GM20431 (cell line): ENCODE measurements around the gene BCAS3.
"Not testable (repeated sequence)": the region's sequence is repeated elsewhere in the genome, so short reads cannot be mapped to it uniquely, and the experiment has no call there.

Experiments
- in situ Hi-C: fragments of 300-500 bp; cut with MseI, MboI; formaldehyde crosslinking; loops from one replicate; pipeline ENCODE4 v1.15.0; 2020; ENCODE audit warnings: low sequenced_read_pairs; ENCODE audit not compliant: unreplicated experiment

BCAS3 gene

DNA sequence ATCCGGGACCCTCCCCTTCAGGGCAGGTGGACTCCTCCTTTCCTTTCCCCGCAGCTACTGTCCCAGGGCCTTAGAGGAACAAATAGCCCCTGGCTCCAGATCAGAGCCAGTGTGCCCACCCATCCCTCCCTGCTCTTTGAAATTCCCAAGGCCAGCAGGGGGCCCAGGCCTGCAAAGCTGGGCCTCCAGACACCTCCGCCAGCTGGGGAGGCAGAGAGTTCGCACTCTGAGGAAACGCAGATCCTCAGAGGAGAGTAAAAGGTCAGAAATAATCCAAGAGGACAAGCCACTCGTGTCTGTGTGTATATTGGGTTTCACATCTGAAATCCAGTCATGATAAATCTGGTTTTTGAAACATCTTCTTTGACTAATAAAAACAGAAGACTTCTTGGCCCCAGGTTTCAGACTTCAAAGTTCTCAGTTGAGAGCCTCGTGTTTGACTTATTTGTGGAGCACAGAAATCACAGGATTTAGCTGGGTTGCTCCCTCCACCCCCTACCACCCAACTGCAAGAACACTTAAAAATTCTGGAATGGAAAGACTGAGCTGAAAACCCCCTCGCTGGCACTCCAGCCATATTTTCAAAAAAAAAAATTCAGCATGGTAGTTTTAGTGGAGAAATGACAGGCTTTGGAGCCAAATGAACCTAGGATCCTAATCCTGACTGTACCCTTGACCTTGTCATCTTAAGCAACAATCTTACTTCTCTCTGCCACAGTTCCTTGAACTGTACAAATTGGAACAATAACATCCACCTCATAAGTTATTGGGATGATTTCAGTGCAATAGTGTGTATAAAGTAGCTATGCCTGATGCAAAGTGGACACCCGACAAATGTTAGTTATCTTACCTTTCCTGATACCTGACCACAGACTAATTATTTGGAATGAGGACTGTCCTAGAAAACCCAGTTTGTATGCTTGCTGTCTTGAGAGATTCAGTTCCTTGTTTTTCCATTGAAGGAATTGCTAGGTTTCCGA is 677.5 kb downstream of the BCAS3 start:
- in situ Hi-C loops: no loop called here

DNA sequence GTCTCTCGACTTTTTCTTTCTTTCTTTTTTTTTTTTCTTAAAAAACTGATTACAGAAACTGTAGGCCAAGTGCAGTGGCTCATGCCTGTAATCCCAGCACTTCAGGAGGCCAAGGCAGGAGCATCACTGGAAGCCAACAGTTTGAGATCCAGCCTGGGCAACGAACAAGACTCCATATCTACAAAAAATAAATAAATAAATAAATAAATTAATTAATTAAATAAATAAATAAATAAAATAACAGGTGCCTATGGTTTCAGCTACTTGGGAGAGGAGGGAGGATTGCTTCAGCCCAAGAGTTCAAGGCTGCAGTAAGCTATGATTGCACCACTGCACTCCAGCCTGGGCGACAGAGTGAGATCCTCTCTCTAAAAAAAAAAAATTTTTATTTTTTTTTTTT is 679.4 kb downstream of the BCAS3 start:
- in situ Hi-C loops: not testable (repeated sequence)

DNA sequence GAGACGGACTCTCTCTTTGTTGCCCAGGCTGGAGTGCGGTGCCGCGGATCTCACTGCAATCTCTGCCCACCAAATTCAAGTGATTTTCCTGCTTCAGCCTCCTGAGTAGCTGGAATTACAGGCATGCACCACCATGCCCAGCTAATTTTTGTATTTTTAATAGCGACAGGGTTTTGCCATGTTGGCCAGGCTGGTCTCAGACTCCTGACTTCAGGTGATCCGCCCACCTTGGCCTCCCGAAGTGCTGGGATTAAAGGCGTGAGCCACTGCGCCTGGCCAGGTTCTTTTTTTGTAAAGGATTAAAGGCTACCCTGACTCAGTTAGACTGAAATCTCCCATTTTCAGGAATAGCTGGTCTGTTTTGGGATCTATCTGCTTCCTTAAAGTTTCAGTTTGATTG is 681.9 kb downstream of the BCAS3 start:
- in situ Hi-C loops: not testable (repeated sequence)

DNA sequence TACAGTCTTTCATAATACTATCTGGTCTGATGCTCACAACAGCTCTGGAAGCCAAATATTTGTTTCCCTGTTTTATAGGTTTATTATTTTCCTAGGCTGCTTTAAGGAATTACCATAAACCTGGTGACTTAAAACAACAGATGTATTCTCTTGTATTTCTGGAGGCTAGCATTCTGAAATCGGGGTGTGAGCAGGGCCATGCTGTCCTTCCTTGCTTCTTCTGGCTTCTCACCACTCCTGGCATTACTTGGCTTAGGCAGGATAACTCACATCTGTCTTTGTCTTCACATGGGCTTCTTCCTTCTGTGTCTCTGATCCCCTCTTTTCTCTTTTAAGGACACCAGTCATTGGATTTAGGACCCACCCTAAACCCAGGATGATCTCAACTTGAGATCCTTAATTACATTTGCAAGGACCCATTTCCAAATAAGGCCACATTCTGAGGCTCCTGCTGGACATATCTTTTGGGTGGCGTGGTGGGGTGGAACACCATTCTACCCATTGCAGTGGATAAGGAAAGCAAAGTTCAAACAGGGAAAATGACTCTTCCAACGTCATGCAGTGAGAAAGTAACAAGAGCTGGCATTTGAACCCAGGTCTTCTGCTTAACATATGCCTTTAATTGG is 682.8 kb downstream of the BCAS3 start:
- in situ Hi-C loops: no loop called here

DNA sequence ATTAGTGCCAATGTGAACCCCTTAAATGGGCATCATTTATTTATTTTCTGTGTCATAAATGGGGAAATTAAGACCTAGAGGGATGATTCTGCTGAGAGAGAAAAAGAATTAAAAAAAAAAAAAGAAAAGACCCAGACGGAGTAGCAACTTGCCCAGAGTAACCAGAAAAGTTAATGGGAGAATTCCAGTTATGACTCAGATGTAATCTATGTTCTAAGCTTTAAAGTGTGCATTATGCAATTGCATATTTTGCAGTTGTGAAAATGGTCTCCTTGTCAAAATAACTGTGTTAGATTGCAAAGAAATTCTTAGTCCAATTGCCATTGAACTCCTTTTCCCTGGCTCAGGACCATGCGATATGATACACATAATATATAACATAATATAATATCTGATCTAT is 683.4 kb downstream of the BCAS3 start:
- in situ Hi-C loops: no loop called here

DNA sequence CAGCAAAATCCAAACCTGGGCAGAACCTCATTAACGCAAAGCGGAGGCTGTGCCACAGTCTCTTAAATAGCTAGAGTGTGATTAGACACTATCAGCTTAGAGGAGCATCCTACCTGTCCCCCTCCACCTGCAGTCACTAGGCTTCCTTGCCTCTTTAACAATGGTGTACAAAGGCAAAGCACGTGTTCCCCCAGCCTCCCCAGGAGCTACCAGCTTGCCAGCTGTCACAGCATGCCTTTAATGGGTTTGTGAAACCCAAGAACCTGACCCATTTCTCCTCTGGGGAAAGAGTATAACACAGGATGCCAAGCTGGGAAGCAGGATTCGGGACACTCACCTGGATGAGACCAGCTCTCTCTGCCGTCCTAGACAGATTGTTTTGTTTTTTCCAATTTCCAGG is 684.7 kb downstream of the BCAS3 start:
- in situ Hi-C loops: no loop called here

DNA sequence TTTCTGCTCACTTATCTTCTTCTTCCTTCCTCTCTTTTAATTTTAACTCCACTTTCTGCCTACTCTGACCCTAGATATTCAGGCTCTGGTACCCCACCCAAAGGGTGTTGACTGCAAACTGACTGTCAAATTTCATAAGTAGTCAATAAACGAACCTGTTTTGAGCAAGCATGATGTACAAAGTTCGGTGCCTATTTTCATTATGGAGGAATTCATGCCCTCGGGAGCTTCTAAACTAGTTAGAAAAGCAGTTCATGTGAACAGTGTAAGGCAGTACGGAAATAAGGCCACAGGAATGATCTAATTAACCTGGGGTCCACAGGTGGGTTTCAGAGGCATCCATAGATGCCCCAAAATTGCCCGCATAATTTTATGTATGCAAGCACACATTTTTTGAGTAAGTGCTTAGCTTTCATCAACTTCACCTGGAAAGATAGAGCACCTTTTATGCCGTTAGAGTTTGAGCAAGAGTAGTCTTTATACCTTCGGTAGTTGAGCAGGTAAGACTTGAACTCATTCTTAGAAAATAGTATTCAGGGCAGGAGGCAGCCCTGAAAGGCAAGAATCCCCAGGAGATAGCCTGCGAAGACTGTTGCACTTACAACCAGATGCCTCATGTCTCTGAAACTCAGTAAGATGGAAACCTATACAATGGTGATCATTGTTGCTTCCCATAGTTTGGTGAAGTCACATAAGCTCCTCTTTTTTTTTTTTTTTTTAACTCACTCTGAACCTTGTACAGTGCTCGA is 685.4 kb downstream of the BCAS3 start:
- in situ Hi-C loops: no loop called here

DNA sequence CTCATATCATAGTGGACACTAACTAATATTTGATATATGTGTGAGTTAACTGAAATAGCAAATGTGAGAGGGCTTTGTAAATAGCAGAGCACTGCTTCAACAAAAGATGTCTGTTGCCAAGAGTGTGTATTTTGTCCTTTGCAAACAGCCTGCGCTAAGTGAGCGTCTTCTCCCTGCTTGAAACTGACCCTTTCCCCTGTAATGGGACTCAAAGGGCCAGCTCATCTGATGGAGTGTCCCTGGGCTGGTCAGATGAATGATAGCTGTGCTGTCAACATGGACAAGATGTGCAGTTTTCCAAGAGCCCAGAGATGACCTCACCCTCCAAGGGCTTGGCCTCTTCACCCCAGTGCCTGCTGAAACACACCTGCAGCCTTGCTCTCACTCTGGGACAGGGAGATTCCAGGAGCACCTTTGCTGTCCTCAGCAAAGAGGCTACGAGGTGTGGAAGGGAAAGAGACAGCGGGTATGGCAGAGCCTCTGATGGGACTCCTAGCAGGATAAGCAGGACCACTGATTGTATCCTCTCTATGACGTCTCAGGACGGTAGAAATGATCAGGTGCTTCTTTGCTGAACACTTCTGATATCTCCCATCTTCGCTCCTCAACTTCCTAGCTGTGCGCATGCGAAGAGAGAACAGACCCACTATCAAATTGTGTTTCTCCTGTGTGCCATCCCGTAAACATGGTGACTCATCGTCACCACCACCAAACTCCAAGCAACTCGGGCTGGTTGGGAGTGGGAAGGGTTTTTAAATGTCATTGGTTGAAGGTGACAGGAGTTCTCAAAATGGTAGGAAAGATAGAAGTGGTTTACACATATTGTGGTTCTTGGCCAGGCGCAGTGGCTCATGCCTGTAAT is 686.2 kb downstream of the BCAS3 start:
- in situ Hi-C loops: no loop called here

DNA sequence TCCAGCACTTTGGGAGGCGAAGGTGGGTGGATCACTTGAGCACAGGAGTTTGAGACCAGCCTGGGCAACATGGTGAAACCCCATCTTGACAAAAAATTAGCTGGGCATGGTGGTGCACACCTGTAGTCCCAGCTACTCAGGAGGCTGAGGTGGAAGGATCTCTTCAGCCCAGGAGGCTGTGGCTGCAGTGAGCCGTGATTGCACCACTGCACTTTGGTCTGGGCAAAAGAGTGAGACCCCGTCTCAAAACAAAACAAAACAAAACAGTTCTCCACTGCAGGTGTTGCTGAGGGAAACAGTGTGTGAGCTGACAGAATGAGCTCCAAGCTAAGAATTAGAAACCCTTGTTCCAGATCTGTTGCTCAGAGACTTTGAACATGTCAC is 686.8 kb downstream of the BCAS3 start:
- in situ Hi-C loops: no loop called here

DNA sequence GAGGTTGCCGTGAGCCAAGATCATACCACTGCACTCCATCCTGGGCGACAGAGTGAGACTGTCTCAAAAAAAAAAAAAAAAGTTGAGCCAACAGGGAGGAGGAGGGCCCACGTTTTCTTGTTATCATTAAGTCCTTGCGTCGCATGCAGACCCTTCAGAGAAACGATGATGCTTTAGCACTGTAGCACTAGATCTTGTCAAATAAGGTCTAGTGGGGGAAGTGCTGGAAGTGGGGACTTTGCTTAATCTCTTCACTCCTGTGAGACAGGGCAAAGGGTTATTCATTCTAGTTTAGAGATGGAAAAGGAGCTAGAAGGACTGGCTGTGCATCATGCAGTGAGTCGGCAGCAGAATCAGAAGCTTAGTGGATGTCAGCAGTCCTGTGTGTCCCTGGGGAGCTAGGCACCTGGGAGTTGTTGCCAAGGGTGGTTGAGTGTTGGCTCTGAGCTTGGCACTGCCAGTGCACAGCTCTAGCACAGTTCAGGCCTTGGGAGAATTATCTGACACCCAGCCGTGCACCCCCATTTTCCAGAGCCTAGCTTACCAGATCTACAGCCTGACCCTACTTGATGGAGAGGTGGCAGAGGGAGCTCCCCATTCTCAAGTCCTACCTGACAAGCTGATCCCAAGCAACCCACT is 688.5 kb downstream of the BCAS3 start:
- in situ Hi-C loops: no loop called here

DNA sequence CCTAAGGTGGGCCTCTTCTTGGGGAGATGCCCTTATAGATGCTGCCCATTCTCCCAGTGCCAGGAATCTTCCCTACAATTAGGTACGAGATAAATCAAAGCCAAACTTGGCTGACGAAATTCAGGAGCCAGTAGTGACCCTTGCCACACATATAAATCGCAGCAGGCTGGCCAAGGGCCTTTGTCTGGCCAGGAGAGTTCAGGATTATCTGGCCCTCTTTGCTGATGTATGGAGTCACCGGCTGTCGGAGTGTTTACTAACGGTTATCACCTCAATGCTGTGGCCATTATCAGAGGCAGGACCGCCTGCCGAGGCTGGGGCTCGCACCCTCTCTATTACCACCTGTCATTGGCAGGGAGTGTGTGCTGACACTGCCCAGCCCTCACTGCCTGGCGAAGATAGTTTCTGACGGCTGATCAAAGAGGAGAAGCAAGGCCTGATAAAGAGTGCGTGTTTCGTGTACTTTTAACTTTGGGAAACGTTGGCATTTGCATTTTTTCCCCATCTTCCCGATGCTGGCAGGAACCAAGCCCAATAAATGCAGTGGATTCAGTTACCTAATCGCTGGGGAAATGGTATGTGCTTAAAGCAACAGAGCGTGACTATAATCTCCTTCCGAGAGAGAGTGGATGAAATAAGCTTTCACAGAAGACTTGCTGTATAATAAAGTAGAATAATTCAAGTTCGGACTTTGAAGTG is 689.2 kb downstream of the BCAS3 start:
- in situ Hi-C loops: no loop called here

DNA sequence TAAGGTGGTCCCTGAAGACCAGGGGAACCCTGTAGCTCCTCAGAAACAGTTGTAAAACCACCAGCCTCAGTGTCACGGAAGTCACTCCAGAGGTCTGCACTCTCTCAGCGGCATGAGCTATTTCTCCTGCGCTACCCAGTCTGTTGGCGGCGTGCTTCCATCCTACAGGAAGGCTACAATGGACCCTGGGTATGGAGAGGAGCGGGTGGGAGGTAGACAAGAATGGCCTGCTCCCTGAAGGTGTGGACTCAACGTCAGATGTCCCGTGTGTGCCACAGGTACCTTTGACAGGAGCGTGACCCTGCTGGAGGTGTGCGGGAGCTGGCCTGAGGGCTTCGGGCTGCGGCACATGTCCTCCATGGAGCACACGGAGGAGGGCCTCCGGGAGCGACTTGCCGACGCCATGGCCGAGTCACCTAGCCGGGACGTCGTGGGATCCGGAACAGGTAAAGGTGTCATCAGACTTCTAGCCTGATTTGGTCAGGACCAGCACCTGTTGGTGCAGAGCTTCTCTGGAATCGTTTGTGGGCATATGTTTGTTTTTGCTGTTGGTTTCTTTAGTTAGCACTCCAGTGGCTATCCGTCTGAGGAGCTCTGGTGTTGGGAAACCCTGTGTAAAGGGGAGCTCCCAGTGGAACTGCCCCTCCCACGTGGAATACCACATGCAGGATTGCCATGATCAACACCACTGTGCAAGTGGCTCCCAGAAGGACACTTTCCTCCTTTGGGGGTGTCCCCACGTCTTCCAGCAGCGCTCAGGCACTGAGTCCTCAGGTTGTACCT is 690.6 kb downstream of the BCAS3 start:
- in situ Hi-C loops: no loop called here

DNA sequence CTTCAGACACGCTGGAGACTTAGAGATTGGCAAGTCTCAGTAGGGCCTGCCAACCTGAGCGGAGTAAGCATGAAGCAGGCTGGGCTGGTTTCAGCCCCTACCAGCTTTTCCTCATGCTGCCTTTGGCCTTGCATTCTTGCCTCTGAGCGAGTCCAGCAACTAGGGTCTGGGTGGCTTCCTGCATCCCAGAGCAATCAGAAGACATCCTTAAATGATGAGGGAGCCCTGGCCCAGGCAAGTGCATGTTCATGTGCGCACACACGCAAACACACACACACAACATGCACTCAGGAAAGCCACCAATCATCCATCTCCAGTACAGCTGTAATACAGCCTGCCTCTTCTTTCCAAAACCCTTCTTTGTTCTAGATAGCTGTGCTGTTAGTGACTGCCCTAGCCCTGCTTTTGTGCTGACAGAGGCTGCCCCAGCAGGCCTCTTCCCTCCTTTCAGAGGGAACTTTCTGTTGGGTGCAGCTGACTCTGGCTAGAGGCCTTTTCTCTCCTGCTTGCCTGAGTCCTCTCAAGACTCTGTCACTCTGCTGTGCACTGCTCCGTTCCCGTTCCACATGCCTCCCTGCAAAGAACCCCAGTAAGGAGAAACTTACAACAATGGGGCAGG is 691.3 kb downstream of the BCAS3 start:
- in situ Hi-C loops: no loop called here

DNA sequence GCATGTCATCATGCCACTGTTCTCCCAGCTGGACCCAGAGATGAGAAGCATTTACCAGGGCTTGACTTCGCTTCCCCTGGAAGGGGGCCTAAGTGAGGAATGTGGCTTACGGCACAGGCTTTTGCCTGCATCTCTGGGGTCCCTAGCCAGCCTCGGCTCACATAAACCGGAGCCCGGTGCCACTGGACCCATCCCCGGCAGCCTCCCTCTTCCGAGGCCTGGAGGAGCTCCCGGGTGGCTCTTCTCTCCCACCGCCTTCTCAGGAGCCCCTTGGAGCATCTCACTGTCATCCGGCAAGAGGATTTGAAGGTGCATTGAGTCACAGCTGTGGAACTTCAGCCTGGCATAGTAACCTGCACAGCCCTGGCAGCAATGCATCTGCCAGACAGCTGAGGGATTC is 692.1 kb downstream of the BCAS3 start:
- in situ Hi-C loops: no loop called here

DNA sequence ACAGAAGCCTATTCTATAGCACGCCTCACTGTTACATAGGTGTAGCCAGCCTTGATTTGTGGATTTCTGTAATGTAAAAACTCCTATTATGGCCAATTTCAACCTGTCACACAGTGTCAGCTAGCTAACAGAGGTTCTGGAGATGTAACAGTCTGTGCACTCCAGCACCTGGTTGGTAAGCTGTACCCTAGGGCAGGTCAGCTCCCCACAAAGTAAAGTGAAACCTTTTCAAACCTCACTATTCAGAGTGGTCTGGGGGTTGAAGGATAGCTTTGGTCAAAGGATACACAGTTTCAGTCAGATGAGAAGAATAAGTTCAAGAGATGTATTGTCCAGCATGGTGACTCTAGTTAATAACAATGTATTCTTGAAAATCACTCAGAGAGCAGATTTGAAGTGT is 693.5 kb downstream of the BCAS3 start:
- in situ Hi-C loops: no loop called here

DNA sequence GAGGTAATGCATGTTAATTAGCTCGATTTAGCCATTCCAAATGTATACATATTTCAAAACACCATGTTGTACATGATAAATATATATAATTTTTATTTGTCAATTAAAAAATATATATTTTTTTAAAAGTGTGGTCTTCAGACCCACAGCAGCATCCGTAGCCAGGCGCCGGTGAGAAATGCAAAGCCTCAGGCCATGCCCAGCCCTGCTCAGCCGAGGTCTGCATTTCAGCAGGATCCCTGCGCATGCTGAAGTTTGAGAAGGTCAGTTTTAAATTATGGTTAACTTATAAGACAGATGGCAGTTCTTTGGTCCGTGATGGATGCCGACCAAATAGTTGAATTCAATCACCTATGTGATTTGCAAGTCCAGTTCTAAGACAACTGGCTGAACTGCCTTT is 694.0 kb downstream of the BCAS3 start:
- in situ Hi-C loops: no loop called here

DNA sequence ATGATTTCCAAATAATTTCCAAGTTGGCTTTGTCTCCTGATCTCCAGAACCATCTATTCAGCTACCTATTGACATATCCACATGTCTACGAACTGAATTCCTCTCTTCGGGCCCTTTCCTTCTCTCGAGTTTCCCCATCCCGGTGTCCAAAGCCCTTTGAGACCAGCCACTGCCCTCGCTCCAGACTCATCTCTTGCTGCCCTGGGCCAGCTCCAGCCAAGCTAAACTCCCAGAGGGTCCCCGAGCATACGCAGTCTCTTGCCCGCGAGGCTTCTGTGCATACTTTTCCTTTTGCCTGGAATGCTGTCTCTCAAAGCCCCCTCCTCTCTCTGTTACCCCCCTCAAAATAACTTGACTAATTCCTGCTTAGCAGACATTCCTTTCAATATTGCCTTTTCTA is 694.8 kb downstream of the BCAS3 start:
- in situ Hi-C loops: no loop called here
